Measurements from ENCODE around the gene BORCS5.

Gene BORCS5

DNA sequence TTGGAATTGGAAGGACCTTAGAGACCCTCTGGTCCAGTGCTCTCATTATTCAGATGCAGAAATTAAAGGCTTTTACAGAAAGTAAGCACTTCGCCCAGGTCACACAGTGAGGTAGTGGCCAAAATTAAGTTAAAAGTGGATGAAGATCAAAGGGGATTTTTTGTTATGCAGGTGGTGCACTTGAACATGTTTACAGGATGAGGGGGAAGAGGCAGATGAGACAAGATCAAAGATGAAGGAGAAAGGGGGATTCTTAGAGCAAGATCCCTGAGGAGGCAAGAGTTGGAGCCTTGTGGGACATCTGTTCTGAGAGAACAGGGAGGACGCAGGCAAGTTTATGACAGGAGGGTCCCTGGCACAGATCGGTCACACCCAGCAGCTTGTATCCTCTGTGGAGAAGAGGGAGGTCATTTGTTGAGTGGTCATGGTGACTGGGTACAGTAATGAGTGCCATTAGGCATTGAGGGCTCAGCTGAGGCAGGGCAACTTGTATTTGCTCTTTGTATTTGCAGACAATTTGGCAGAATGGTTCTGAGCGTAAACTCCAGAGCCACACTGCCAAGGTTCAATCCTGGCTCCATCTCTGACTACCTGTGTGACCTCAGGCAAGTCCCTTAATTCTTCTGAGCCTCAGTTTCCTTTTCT is 84.0 kb downstream of the BORCS5 start:
- TF ChIP-seq NFIC (IDR thresholded peaks at IDR 0.05): no peak

DNA sequence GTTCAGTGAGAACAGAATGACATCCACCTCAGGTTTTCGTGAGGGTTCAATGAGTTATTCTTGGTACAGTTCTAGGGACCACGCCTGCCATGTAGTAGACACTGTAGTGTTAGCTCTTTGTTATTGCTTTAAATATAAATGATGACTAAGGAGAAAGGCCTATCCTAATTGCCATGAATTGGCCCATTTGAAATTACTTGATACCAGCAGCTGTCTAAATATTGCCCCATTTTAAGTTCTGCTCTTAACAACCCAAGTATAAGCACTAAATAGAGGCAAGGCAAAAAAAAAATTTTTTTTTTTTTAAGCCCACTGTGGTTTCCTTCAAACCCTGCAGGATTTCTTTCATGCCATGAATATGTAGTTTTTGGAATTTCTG is 84.5 kb downstream of the BORCS5 start:
- TF ChIP-seq, protein P1, sequence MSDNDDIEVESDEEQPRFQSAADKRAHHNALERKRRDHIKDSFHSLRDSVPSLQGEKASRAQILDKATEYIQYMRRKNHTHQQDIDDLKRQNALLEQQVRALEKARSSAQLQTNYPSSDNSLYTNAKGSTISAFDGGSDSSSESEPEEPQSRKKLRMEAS (IDR thresholded peaks at IDR 0.05): no peak
- TF ChIP-seq NFIC (IDR thresholded peaks at IDR 0.05): no peak

DNA sequence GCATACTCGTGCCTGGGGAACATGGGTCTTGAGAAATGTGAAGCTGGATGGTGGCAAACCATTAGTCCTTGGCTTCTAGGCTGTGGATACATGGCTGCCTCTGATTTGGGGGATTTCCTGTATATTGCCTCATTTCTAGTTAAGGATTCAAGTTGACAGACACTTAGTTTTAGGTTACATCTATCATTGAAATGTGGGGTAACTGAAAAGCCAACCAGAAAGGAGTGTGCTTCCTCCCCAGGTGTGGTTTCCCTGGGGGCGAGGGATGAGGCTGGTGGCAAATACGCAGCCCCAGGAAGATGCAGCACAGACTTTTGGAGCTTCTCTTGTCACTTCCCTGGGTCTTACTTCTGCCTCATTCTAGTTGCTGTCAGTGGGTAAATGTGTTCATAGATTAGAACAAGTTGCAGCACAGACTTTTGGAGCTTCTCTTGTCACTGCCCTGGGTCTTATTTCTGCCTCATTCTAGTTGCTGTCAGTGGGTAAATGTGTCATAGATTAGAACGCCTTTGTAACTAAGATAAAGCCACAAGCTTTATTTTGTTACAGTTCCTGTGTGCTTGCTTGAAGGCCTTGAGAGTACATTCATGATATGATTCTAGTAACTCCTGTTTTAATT is 85.1 kb downstream of the BORCS5 start:
- TF ChIP-seq, protein P2, sequence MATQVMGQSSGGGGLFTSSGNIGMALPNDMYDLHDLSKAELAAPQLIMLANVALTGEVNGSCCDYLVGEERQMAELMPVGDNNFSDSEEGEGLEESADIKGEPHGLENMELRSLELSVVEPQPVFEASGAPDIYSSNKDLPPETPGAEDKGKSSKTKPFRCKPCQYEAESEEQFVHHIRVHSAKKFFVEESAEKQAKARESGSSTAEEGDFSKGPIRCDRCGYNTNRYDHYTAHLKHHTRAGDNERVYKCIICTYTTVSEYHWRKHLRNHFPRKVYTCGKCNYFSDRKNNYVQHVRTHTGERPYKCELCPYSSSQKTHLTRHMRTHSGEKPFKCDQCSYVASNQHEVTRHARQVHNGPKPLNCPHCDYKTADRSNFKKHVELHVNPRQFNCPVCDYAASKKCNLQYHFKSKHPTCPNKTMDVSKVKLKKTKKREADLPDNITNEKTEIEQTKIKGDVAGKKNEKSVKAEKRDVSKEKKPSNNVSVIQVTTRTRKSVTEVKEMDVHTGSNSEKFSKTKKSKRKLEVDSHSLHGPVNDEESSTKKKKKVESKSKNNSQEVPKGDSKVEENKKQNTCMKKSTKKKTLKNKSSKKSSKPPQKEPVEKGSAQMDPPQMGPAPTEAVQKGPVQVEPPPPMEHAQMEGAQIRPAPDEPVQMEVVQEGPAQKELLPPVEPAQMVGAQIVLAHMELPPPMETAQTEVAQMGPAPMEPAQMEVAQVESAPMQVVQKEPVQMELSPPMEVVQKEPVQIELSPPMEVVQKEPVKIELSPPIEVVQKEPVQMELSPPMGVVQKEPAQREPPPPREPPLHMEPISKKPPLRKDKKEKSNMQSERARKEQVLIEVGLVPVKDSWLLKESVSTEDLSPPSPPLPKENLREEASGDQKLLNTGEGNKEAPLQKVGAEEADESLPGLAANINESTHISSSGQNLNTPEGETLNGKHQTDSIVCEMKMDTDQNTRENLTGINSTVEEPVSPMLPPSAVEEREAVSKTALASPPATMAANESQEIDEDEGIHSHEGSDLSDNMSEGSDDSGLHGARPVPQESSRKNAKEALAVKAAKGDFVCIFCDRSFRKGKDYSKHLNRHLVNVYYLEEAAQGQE (IDR thresholded peaks at IDR 0.05; ENCODE audit: low read depth): no peak
- TF ChIP-seq ZBTB7A (IDR thresholded peaks at IDR 0.05; ENCODE audit: low read depth) (no peak), NFIC (IDR thresholded peaks at IDR 0.05) (no peak), TAF1 (IDR thresholded peaks at IDR 0.05; ENCODE audit: low read depth) (no peak), YY1 (IDR thresholded peaks at IDR 0.05; ENCODE audit: low read depth) (no peak), CEBPB (IDR thresholded peaks at IDR 0.05) (no peak), EP300 (IDR thresholded peaks at IDR 0.05; ENCODE audit: borderline replicate concordance) (no peak), FOXM1 (IDR thresholded peaks at IDR 0.05; ENCODE audit: borderline replicate concordance, low read depth) (no peak), CREB1 (IDR thresholded peaks at IDR 0.05; ENCODE audit: low read depth) (no peak), EGR1 (IDR thresholded peaks at IDR 0.05) (no peak), TCF12 (IDR thresholded peaks at IDR 0.05; ENCODE audit: low read depth) (no peak), RAD21 (IDR thresholded peaks at IDR 0.05; ENCODE audit: low read depth) (no peak), USF1 (IDR thresholded peaks at IDR 0.05) (no peak), TEAD4 (IDR thresholded peaks at IDR 0.05) (no peak)
- TF ChIP-seq, protein P1 (IDR thresholded peaks at IDR 0.05): no peak

- TF ChIP-seq ZBTB7A (IDR thresholded peaks at IDR 0.05; ENCODE audit: low read depth): no peak
- no peak for TF ChIP-seq EGR1 (IDR thresholded peaks at IDR 0.05)
- TF ChIP-seq TEAD4 (IDR thresholded peaks at IDR 0.05): no peak
- no peak for TF ChIP-seq YY1 (IDR thresholded peaks at IDR 0.05; ENCODE audit: low read depth)
- TF ChIP-seq RAD21 (IDR thresholded peaks at IDR 0.05; ENCODE audit: low read depth): no peak
- no peak for TF ChIP-seq EP300 (IDR thresholded peaks at IDR 0.05; ENCODE audit: borderline replicate concordance)
- no peak for TF ChIP-seq FOXM1 (IDR thresholded peaks at IDR 0.05; ENCODE audit: borderline replicate concordance, low read depth)
- TF ChIP-seq CEBPB (IDR thresholded peaks at IDR 0.05): no peak
- TF ChIP-seq TCF12 (IDR thresholded peaks at IDR 0.05; ENCODE audit: low read depth): no peak
- TF ChIP-seq CREB1 (IDR thresholded peaks at IDR 0.05; ENCODE audit: low read depth): no peak
- no peak for TF ChIP-seq NFIC (IDR thresholded peaks at IDR 0.05)
- no peak for TF ChIP-seq USF1 (IDR thresholded peaks at IDR 0.05)
- TF ChIP-seq, protein P1 (IDR thresholded peaks at IDR 0.05): no peak
- no peak for TF ChIP-seq TAF1 (IDR thresholded peaks at IDR 0.05; ENCODE audit: low read depth)
- TF ChIP-seq, protein P2 (IDR thresholded peaks at IDR 0.05; ENCODE audit: low read depth): no peak
Observed at GRCh38 chr12:12442548-12443071, 85.7 kb downstream of the BORCS5 start.

- TF ChIP-seq NFIC (IDR thresholded peaks at IDR 0.05): no peak
- no peak for TF ChIP-seq EGR1 (IDR thresholded peaks at IDR 0.05)
- TF ChIP-seq, protein P1 (IDR thresholded peaks at IDR 0.05): no peak
- TF ChIP-seq CEBPB (IDR thresholded peaks at IDR 0.05): no peak
- no peak for TF ChIP-seq TEAD4 (IDR thresholded peaks at IDR 0.05)
Observed at GRCh38 chr12:12443431-12443878, 86.6 kb downstream of the BORCS5 start.
